Body of pancreas (tissue), 4 donors: ENCODE results near the gene RBMS2.

Experiments used
- POLR2A ChIP-seq, 3 donors: fragments of 450-650 bp; IDR thresholded peaks; one replicate each; pipeline ENCODE4 v1.6.1; 2016; ENCODE audit warnings: antibody characterized with exemption in 3 of 3, mild to moderate bottlenecking in 2 of 3
- TF ChIP-seq, protein P1 (sequence below), 7 experiments: fragments of 450-650 bp in 4 of 7; fragments of 200-600 bp in 3 of 7; sonication (generic) in 3 of 7; IDR thresholded peaks; one replicate each; pipeline ENCODE4 v1.5.1; 2016 to 2019; ENCODE audit warnings: antibody characterized with exemption in 7 of 7

DNA sequence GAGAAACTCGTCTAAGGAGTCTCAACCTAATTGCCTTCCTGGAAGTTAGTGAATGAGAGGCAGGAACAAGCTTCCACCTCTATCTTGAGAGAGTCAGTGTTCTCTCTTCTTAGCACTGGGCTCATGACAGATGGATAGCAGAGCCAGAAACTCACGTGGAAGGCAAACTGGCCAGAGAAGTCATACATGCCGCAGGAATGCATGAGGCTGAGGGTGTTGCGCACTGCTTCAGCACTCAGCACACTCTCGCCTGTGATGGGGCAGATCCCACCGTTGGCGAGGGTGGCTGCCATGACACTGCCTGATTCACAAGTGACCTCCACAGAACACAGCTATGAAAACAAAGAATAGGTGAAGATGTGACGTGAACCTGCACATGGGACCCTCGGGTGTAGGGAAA, 47.2 kb upstream of the RBMS2 start:
- TF ChIP-seq, protein P1, sequence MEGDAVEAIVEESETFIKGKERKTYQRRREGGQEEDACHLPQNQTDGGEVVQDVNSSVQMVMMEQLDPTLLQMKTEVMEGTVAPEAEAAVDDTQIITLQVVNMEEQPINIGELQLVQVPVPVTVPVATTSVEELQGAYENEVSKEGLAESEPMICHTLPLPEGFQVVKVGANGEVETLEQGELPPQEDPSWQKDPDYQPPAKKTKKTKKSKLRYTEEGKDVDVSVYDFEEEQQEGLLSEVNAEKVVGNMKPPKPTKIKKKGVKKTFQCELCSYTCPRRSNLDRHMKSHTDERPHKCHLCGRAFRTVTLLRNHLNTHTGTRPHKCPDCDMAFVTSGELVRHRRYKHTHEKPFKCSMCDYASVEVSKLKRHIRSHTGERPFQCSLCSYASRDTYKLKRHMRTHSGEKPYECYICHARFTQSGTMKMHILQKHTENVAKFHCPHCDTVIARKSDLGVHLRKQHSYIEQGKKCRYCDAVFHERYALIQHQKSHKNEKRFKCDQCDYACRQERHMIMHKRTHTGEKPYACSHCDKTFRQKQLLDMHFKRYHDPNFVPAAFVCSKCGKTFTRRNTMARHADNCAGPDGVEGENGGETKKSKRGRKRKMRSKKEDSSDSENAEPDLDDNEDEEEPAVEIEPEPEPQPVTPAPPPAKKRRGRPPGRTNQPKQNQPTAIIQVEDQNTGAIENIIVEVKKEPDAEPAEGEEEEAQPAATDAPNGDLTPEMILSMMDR (IDR thresholded peaks at IDR 0.05), result no peak
- no peak for TF ChIP-seq POLR2A (IDR thresholded peaks at IDR 0.05)
